HG02678 (cell line): ENCODE measurements around the gene LTB.

Experiments
- ATAC-seq: cut with Tn5 transposase; IDR thresholded peaks from one replicate; pipeline ENCODE4 v1.9.1; 2021; ENCODE audit warnings: mild to moderate bottlenecking, moderate library complexity; ENCODE audit not compliant: unreplicated experiment

LTB gene

DNA sequence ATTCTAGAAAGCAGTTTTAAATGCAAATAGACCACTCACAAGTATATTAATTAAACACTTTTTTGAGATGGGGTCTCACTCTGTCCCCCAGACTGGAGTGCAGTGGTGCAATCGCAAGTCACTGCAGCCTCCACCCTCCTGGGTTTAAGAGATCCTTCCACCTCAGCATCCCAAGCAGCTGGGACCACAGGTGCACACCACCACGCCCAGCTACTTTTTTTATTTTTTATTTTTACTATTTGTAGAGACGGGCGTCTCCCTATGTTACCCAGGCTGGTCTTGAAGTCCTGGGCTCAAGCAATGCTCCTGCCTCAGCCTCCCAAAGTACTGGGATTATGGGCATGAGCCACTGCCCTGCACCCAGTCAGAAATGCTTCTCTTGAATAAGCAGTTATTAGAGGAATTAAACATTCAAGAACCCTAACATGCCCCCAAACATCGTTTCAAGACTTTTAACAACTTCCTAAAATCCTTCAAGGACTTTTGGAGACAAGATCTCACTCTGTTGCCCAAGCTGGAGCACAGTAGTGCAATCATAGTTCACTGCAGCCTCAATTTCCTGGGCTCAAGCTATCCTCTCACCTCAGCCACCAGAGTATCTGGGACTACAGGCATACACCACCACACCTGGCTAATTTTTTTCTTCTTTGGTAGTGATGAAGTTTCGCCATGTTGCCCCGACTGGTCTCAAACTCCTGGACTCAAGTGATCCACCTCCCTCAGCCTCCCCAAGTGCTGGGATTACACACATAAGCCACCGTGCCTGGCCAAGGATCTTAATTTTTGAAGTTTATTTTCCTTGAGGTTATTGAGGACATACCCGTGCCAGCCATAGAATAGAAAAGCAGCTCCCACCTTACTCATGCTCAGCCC, 50.2 kb downstream of the LTB start:
- no peak for ATAC-seq

DNA sequence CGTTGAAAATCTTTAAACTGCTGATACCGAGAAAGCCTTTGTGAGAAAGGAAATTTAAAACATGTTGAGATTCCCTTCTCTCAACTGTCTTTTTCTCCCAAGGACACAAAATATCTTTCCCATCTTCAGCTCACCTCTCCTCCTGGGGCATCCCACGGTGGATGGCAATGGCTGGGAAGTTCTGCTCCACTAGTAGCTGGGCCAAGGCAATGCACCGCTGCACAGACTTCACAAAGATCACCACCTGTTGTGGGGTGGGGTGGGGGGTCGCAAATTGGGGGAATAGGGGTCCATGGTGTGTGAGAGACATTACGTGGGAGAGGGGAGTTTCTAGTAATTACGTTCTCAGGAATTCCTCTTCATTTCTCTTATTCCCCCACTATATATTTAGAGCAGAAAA, 51.1 kb downstream of the LTB start:
- ATAC-seq, result no peak

DNA sequence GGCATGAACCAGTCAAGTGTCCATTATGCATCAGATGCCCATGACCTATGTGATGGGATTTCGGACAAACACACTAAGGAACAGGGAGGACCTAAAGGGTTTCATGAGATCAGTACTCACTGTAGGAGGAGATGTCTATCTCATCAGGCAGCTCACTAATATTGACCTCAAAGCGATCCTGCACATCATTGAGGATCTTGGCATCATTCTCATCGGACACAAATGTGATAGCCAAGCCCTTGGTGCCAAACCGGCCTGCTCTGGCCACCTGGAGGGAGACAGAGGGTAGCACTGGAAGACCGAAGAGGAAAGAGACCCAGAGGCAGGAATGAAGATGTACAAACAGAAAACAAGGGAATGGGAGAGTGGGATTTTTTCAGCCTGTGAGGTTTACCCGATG, 51.6 kb downstream of the LTB start:
- no peak for ATAC-seq
